Natural killer cell (primary cell): Measurements from ENCODE around the gene APPL2. TPM values are rescaled to one million over a fixed set of nuclear protein-coding genes. Genes with fewer than 3 reads are reported as not detected.

ENCODE experiments used
- ATAC-seq, 3 donors: fragments of 150-1000 bp in 2 of 3; fragments of 200-7000 bp in 1 of 3; cut with Tn5 transposase; 1 replicate in 1 of 3; 2 replicates in 2 of 3; pipeline ENCODE4 v1.10.0; 2021; ENCODE audit warnings: mild to moderate bottlenecking in 2 of 3, moderate library complexity in 2 of 3
- DNase-seq, 2 donors: peaks; one replicate each; pipeline versions ENCODE4 v3.0.0 to v3.0.0-alpha.2; 2013 to 2021; ENCODE audit warnings: mixed read lengths in 1 of 2
- H3K27ac ChIP-seq: one replicate; pipeline ENCODE4 v1.5.1; 2013; ENCODE audit warnings: mild to moderate bottlenecking, low read length
- H3K27me3 ChIP-seq: one replicate; pipeline ENCODE4 v1.6.1; 2013; ENCODE audit warnings: low read length; ENCODE audit not compliant: control insufficient read depth, insufficient read depth
- H3K36me3 ChIP-seq: one replicate; pipeline ENCODE4 v1.6.1; 2013; ENCODE audit warnings: low read length; ENCODE audit not compliant: control insufficient read depth, insufficient read depth
- H3K4me1 ChIP-seq: one replicate; pipeline ENCODE4 v1.6.1; 2013; ENCODE audit warnings: low read length; ENCODE audit not compliant: control insufficient read depth, insufficient read depth
- H3K4me3 ChIP-seq: one replicate; pipeline ENCODE4 v1.5.1; 2013; ENCODE audit warnings: low read length
- H3K9me3 ChIP-seq: one replicate; pipeline ENCODE4 v1.6.1; 2013; ENCODE audit warnings: low read length; ENCODE audit not compliant: control insufficient read depth, insufficient read depth
- H3K27ac Mint-ChIP-seq, 2 donors: one replicate each; pipeline ENCODE4 v1.8.0; 2022; ENCODE audit warnings: mild to moderate bottlenecking in 2 of 2, mixed read lengths in 2 of 2, moderate library complexity in 1 of 2
- H3K27me3 Mint-ChIP-seq, 2 donors: one replicate each; pipeline ENCODE4 v1.8.0; 2022; ENCODE audit warnings: low read depth in 2 of 2, mixed read lengths in 2 of 2
- H3K36me3 Mint-ChIP-seq: one replicate; pipeline ENCODE4 v1.8.0; 2022; ENCODE audit warnings: mixed read lengths
- H3K4me1 Mint-ChIP-seq, 2 donors: one replicate each; pipeline ENCODE4 v1.8.0; 2022; ENCODE audit warnings: mixed read lengths in 2 of 2
- H3K4me3 Mint-ChIP-seq: one replicate; pipeline ENCODE4 v1.8.0; 2022; ENCODE audit warnings: mild to moderate bottlenecking, moderate library complexity, mixed read lengths
- H3K9me3 Mint-ChIP-seq, 2 donors: one replicate each; pipeline ENCODE4 v1.8.0; 2022; ENCODE audit warnings: mixed read lengths in 2 of 2
- WGBS: methylation state at CpG from one replicate; pipeline ENCODE4 v1.1.7; 2013; ENCODE audit warnings: missing lambda C conversion rate; ENCODE audit not compliant: insufficient coverage; 5-methylcytosine and 5-hydroxymethylcytosine counted together
- intact Hi-C: fragments of 100-400 bp; cut with micrococcal nuclease; formaldehyde crosslinking; loops from one replicate; pipeline ENCODE4 v1.14.2; 2022
- total RNA-seq, 4 donors: library from RNA; stranded (reverse); fragments of 120-200 nt in 1 of 4; gene quantifications; one replicate each; pipeline versions ENCODE4 v1.2.3 to v1.2.4, GENCODE V29; 2013 to 2022
- TF ChIP-seq, protein P1 (sequence below): fragments of 200-600 bp; IDR thresholded peaks from one replicate; pipeline ENCODE4 v1.8.0; 2022; ENCODE audit warnings: antibody characterized with exemption

The APPL2 gene
- total RNA-seq, 3 donors from 2014 or later (not counting 1 experiment from before 2014, with no cell fraction given) = 56.0 to 65.9 (median 64.2) TPM

DNA sequence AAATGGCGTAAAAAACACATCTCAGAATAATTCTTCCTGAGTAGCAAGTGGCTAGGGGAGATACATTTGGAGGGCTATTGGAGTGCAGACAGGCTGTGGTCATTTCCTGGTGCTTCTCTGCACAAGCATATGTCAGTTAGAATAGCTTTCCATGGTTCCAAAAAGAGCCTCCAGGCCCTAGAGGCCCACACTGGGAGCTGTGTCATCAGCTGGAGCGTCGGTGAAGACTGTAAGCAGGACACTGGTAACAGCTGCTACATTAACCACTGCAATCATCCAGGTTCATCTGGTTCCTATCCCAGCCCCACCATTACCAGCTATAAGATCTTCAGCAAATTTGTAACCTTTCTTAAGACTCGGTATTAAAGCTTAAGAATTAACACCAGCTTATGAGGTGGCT, 31.7 kb upstream of the APPL2 start:
- no peaks in the 10 kb centered on the region for H3K9me3 Mint-ChIP-seq
- H3K36me3 Mint-ChIP-seq = no peaks in the 10 kb centered on the region
- Histone ChIP-seq H3K36me3 (no peaks in the 10 kb centered on the region), H3K27ac (no peak overlapping the region), H3K4me1 (no peaks in the 10 kb centered on the region), H3K27me3 (no peaks in the 10 kb centered on the region), H3K9me3 (no peaks in the 10 kb centered on the region), H3K4me3 (no peak overlapping the region)
- H3K4me1 Mint-ChIP-seq = no peaks in the 10 kb centered on the region
- H3K27me3 Mint-ChIP-seq = peaks cover 5 to 9% of the 10 kb centered on the region in 2 donors
- TF ChIP-seq, protein P1, sequence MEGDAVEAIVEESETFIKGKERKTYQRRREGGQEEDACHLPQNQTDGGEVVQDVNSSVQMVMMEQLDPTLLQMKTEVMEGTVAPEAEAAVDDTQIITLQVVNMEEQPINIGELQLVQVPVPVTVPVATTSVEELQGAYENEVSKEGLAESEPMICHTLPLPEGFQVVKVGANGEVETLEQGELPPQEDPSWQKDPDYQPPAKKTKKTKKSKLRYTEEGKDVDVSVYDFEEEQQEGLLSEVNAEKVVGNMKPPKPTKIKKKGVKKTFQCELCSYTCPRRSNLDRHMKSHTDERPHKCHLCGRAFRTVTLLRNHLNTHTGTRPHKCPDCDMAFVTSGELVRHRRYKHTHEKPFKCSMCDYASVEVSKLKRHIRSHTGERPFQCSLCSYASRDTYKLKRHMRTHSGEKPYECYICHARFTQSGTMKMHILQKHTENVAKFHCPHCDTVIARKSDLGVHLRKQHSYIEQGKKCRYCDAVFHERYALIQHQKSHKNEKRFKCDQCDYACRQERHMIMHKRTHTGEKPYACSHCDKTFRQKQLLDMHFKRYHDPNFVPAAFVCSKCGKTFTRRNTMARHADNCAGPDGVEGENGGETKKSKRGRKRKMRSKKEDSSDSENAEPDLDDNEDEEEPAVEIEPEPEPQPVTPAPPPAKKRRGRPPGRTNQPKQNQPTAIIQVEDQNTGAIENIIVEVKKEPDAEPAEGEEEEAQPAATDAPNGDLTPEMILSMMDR = no peak
- 96% methylated on average over 4 of the region's 4 CpGs for WGBS
- H3K27ac Mint-ChIP-seq = no peak overlapping the region
- DNase-seq (no peak), ATAC-seq (no peak)
- intact Hi-C loops = no loop called here
- no peak overlapping the region for H3K4me3 Mint-ChIP-seq

- no peaks in the 10 kb centered on the region for H3K36me3 ChIP-seq
- intact Hi-C loops = no loop called here
- ATAC-seq (no peak), DNase-seq (no peak)
- Mint-ChIP-seq H3K27ac (no peak overlapping the region), H3K4me3 (no peak overlapping the region), H3K4me1 (no peaks in the 10 kb centered on the region), H3K27me3 (peaks cover 12 to 24% of the 10 kb centered on the region in 2 donors), H3K9me3 (no peaks in the 10 kb centered on the region), H3K36me3 (no peaks in the 10 kb centered on the region)
- TF ChIP-seq, protein P1 = no peak
- no peak overlapping the region for H3K27ac ChIP-seq
- H3K9me3 ChIP-seq = no peaks in the 10 kb centered on the region
- H3K4me3 ChIP-seq = no peak overlapping the region
- no peaks in the 10 kb centered on the region for H3K4me1 ChIP-seq
- no peaks in the 10 kb centered on the region for H3K27me3 ChIP-seq
- 86% methylated on average over 4 of the region's 4 CpGs for WGBS
Measured at GRCh38 chr12:105264771-105265170, 28.8 kb upstream of the APPL2 start.

DNA sequence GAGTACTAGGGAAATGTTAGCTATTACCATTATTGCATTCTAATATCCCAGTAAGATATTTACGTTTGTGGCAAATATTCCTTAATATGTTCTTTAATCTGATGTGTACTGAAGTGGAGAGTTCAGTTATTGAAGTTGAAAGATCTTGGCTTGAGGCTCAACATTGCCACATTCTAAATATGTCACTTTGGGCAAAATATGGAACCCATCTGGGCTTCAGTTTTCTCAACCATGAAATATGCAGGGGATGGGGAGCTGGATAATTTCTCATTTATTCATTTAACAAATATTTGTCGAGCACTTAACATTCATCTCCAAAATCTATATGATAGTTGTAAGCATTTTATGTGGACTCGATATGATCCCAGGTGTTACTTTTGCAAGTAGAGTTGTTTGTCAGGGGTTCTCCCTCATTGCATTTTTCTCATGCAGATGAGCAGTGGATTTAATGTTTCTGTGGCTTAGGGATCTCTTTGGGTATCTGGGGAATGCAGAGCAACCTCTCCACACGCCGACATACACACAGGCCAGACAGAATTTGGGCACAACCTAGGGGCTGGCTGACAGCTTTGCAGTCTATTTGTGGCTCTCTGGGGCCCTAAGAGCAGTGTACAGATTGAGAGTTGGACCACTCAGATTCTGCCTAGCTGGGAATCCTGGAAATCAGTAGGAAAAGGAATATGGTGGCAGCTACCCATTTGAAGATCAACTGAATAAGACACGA, 26.6 kb upstream of the APPL2 start:
- Mint-ChIP-seq H3K9me3 (no peaks in the 10 kb centered on the region), H3K36me3 (no peaks in the 10 kb centered on the region), H3K4me3 (no peak overlapping the region), H3K27ac (no peak overlapping the region), H3K4me1 (no peaks in the 10 kb centered on the region), H3K27me3 (peaks cover 12 to 24% of the 10 kb centered on the region in 2 donors)
- Histone ChIP-seq H3K27me3 (no peaks in the 10 kb centered on the region), H3K9me3 (no peaks in the 10 kb centered on the region), H3K36me3 (no peaks in the 10 kb centered on the region), H3K4me1 (no peaks in the 10 kb centered on the region), H3K4me3 (no peak overlapping the region), H3K27ac (no peak overlapping the region)
- TF ChIP-seq, protein P1 = no peak
- ATAC-seq (no peak), DNase-seq (no peak)
- 99% methylated on average over 4 of the region's 6 CpGs for WGBS
- intact Hi-C loops = no loop called here

DNA sequence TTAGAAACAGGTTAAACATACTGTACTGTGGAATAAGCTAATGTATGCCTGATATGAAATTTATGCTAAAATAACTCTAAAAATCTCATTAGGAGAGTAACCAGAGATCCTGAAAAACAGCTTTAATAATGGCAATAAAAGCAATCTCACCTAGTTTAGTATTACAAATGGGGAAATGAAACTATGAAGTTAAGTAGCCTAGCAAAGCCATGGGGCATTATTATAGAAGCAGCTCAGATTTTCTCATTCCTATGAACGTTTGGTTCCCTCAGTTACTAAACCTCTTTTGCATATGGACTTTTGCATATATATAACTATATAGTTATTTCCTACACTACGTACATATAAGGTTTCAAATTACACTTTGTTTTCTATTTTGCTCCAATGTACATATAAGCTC, 25.0 kb upstream of the APPL2 start:
- TF ChIP-seq, protein P1 = no peak
- H3K27ac ChIP-seq = no peak overlapping the region
- WGBS = no CpG with 5 or more reads among the region's 2 CpGs
- H3K9me3 Mint-ChIP-seq = no peaks in the 10 kb centered on the region
- H3K36me3 ChIP-seq = no peaks in the 10 kb centered on the region
- no peak overlapping the region for H3K4me3 ChIP-seq
- H3K27me3 ChIP-seq = no peaks in the 10 kb centered on the region
- peaks cover 12 to 24% of the 10 kb centered on the region in 2 donors for H3K27me3 Mint-ChIP-seq
- no peak overlapping the region for H3K4me3 Mint-ChIP-seq
- H3K36me3 Mint-ChIP-seq = no peaks in the 10 kb centered on the region
- no peak for ATAC-seq
- H3K4me1 Mint-ChIP-seq = no peaks in the 10 kb centered on the region
- no peaks in the 10 kb centered on the region for H3K9me3 ChIP-seq
- no peaks in the 10 kb centered on the region for H3K4me1 ChIP-seq
- H3K27ac Mint-ChIP-seq = no peak overlapping the region
- intact Hi-C loops = no loop called here
- no peak for DNase-seq
